NCI-H146 treated with DMSO at 0.1 percent for 48 hours (cell line): ENCODE measurements around the gene GLRA3.
"Not testable (repeated sequence)": the region's sequence is repeated elsewhere in the genome, so short reads cannot be mapped to it uniquely, and the experiment has no call there.

Experiments used
- DNase-seq: peaks from one replicate; lab custom pipeline; 2025; ENCODE audit not compliant: unreplicated experiment; lab: John Stamatoyannopoulos, UW

The GLRA3 gene

GRCh38 chr4:174828845-174829701, at the start of gene GLRA3:
TSS of gene GLRA3 (minus strand) at chr4:174829247. CDS start at chr4:174828811, 436 bp downstream.
- peak; percentile 33 for DNase-seq

GRCh38 chr4:174874898-174875297, 45.9 kb upstream of the GLRA3 start:
- DNase-seq, result no peak

GRCh38 chr4:174873931-174874330, 44.9 kb upstream of the GLRA3 start:
- DNase-seq, result no peak

- DNase-seq, result not testable (repeated sequence)
Observed at GRCh38 chr4:174873146-174873545, 44.1 kb upstream of the GLRA3 start.

GRCh38 chr4:174871407-174871806, 42.4 kb upstream of the GLRA3 start:
- no peak for DNase-seq

GRCh38 chr4:174870311-174870710, 41.3 kb upstream of the GLRA3 start:
- DNase-seq, result no peak

- DNase-seq, result no peak
Observed at GRCh38 chr4:174869339-174869738, 40.3 kb upstream of the GLRA3 start.

- DNase-seq, result no peak
Observed at GRCh38 chr4:174867903-174868302, 38.9 kb upstream of the GLRA3 start.

GRCh38 chr4:174865418-174865985, 36.5 kb upstream of the GLRA3 start:
- DNase-seq, result no peak

- DNase-seq, result no peak
Observed at GRCh38 chr4:174864031-174864430, 35.0 kb upstream of the GLRA3 start.

- DNase-seq, result no peak
Observed at GRCh38 chr4:174860588-174860987, 31.5 kb upstream of the GLRA3 start.

GRCh38 chr4:174859904-174860303, 30.9 kb upstream of the GLRA3 start:
- DNase-seq, result no peak

GRCh38 chr4:174856926-174857800, 28.1 kb upstream of the GLRA3 start:
- no peak for DNase-seq

- DNase-seq, result no peak
Observed at GRCh38 chr4:174855050-174855449, 26.0 kb upstream of the GLRA3 start.

GRCh38 chr4:174853629-174854028, 24.6 kb upstream of the GLRA3 start:
- DNase-seq, result no peak

- DNase-seq, result no peak
Observed at GRCh38 chr4:174848596-174848995, 19.5 kb upstream of the GLRA3 start.

- DNase-seq, result no peak
Observed at GRCh38 chr4:174847801-174848427, 18.9 kb upstream of the GLRA3 start.

- DNase-seq, result no peak
Observed at GRCh38 chr4:174835536-174835935, 6.5 kb upstream of the GLRA3 start.

GRCh38 chr4:174834477-174834876, 5.4 kb upstream of the GLRA3 start:
- DNase-seq, result no peak

- no peak for DNase-seq
Observed at GRCh38 chr4:174826660-174827059, 2.4 kb downstream of the GLRA3 start.

- no peak for DNase-seq
Observed at GRCh38 chr4:174815282-174815681, 13.8 kb downstream of the GLRA3 start.
